ENCODE results near the gene NFS1.

DNA sequence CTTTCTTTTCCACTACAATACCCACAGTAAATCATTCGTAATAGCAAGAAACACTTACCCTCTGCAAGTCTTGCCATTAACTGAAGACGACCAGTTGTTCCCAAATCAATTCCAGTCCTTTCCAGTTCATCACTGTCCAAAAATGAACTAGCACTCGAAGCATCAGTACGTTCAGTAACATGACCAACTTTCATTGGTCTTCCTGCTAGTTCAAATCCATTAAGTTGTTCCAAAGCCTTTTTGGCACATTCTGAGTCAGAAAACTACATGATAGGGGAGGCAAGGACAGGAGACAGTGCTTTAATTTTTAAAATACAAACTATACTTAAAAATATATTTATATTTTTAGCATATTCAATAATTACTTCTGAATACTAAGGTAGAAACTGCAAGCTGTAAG is 15.0 kb upstream of the NFS1 start:
- TF ChIP-seq CTCF (optimal IDR thresholded peaks at IDR 0.05 in 1 of 3, IDR thresholded peaks at IDR 0.05 in 1 of 3, conservative IDR thresholded peaks at IDR 0.05 in 1 of 3; ENCODE audit: extremely low read depth in 1 of 3, insufficient read depth in 2 of 3, low read length in 3 of 3) (no peak), EZH2 (IDR thresholded peaks at IDR 0.05; ENCODE audit: low read length) (no peak)

All from keratinocyte (primary cell).